Liver (tissue), 3 donors: ENCODE data around the gene AMIGO1.

Experiments
- ATF3 ChIP-seq: IDR thresholded peaks from 2 replicates; pipeline ENCODE4 v1.6.1; 2016; ENCODE audit warnings: antibody characterized with exemption
- CTCF ChIP-seq: fragments of 150-350 bp; IDR thresholded peaks from 2 replicates; pipeline ENCODE4 v1.5.1; 2017; ENCODE audit warnings: improper control_type of control experiment, low read depth, low read length; ENCODE audit not compliant: missing input control
- JUND ChIP-seq, 2 donors: IDR thresholded peaks; 2 replicates each; pipeline ENCODE4 v1.6.1; 2016; ENCODE audit warnings: antibody characterized with exemption in 2 of 2
- SP1 ChIP-seq: IDR thresholded peaks from 2 replicates; pipeline ENCODE4 v1.6.1; 2018; ENCODE audit warnings: antibody characterized with exemption, mild to moderate bottlenecking
- donor health status: healthy.
- donor health status: healthy.

GRCh38 chr1:109497449-109498160, 11.9 kb downstream of the AMIGO1 start:
- no peak for TF ChIP-seq SP1
- no peak for TF ChIP-seq CTCF
- no peak for TF ChIP-seq JUND (IDR thresholded peaks at IDR 0.05)
- no peak for TF ChIP-seq ATF3
